Amniotic epithelial cell (primary cell): ENCODE results near the gene LHFPL2.

Experiments used
- DNase-seq: peaks from one replicate; pipeline ENCODE4 v3.0.0-alpha.2; 2010; ENCODE audit warnings: low read depth

LHFPL2 gene

GRCh38 chr5:78544561-78545201 lies 103.9 kb downstream of the LHFPL2 start:
- DNase-seq, result peak; percentile 61

- DNase-seq, result no peak
Measured at GRCh38 chr5:78543916-78544315, 104.7 kb downstream of the LHFPL2 start.

DNA sequence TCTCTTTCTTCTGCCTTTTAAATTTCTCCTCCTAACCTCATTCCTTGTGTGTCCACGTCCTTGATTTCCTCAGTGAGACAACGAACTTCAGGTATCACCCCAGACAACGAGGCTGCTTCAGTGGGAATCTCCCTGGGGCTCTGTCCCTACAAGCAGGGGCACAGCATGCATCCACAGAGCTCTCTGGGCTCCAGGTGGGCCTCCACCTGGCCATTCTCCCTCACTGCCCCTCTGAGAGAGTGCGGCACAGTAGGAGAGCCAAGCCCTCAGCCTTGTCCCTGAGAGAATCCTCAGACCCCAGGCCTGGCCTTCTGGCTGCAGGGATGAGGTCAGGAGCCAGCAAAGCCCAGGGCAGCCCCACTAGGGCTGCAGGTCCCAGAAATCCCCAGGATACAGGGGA lies 105.3 kb downstream of the LHFPL2 start:
- no peak for DNase-seq

- DNase-seq, result no peak
Measured at GRCh38 chr5:78542321-78542840, 106.2 kb downstream of the LHFPL2 start.

GRCh38 chr5:78541086-78541654 lies 107.4 kb downstream of the LHFPL2 start:
- peak; percentile 64 for DNase-seq

DNA sequence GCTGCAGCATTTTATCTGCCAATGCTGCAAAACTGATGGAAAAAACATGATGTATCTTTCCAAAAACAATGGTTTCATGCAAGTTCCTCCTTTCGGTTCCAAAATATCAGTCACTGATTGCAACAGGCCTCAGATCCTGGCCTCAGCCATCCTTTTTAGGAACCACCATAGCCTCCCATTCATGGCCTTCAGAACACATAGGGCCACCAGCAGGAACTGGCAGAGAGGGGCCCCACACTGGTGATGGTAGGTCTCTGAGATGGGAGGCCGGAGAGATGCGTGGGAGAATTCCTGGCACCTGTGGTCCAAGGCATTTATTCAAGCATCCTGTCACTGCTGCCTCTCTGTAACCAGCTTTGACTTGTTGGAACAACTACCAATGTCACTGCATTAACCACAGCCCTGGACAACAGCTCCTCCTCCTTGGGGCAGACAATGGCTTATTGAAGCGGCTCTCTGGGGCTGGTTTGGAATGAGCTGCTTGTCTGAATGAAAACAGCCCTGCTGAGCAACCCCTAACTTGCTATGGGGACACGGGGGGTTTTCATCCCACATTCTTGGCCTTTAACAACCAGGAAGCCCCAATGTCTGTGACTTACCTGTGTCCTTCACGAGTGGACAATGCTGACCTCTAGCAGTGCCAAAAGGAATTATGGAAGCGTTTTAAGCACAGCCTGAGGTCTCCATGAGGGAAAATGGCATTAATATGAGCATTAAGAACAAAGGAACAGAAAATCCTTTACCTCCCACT lies 108.1 kb downstream of the LHFPL2 start:
- DNase-seq, result no peak

DNA sequence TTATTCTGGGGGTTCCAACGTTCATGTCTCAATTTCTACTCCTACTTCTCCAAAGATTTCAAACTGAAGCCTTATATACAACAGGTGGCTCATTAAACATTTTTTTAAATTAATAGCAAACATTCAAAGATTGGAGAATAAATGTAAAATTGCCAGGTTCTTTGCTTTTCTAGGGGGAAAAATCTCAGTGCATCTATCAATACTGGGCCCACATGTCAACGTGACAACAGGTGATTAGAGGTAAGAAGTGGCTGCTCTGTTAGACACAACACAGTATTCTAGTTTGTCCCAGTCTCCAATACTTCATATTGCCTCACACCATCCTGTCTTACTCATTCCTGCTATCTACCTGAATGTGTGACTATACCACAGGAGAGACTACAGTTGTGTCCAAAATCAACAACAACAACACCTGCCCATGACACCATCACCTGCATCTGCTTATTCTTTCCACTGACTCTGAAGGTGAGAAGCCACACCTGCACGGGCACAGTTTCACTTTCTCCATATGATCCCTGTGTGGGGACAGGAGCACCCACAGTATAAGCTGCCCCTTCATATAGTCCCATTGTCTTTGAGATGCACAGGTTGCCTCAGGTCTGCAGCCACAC lies 110.2 kb downstream of the LHFPL2 start:
- no peak for DNase-seq

GRCh38 chr5:78537821-78538220 lies 110.8 kb downstream of the LHFPL2 start:
- DNase-seq, result peak; percentile 62

- no peak for DNase-seq
Measured at GRCh38 chr5:78537411-78537810, 111.2 kb downstream of the LHFPL2 start.

DNA sequence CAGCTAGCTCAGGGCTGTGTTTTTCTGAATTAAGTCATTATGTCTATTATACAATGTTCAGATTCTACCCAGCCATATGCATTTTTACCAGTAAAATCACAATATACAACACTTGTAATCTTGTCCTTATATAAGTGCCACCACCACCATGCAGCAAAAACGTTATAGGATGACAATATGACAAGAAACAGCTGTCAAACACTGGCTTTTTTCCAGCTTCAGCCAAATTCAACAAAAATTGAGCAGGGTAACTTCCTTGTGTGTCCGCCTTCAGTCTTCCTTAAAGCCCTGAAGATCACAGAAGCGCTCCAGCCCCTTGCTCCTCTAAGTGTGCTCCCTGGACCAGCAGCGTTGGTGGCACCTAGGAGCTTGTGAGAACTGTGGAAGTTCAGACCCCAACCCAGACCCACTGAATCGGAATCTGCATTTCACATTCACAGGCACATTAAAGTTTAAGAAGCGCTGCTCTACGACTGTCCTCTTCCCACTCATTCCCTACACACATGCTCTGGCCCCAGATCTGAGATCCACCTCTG lies 111.8 kb downstream of the LHFPL2 start:
- no peak for DNase-seq

GRCh38 chr5:78534905-78535200 lies 113.7 kb downstream of the LHFPL2 start:
- DNase-seq, result no peak

- DNase-seq, result peak; percentile 83
Measured at GRCh38 chr5:78534148-78534904, 114.2 kb downstream of the LHFPL2 start.

- peak; percentile 66 for DNase-seq
Measured at GRCh38 chr5:78533356-78533755, 115.2 kb downstream of the LHFPL2 start.

- peak; percentile 100 for DNase-seq
Measured at GRCh38 chr5:78530342-78531096, 118.1 kb downstream of the LHFPL2 start.

DNA sequence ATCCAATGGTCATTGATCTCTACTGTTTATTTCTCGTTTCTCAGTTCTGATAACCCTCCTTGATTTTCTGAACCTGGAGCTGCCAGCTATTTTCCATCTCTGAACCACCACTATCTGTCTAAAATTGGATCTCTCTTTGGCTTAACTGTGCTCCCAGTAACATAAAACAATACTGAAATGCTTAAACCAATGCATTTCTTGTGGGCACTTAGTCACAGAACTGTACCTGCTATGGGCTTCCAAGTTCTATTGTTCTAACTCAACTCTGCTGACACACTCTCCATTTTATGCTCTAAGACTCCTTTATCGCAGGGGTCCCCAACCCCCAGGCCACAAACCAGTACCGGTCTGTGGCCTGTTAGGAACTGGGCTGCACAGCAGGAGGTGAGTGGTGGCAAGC lies 120.6 kb downstream of the LHFPL2 start:
- DNase-seq, result no peak

- DNase-seq, result peak; percentile 95
Measured at GRCh38 chr5:78527054-78527859, 121.3 kb downstream of the LHFPL2 start.

GRCh38 chr5:78526049-78526525 lies 122.5 kb downstream of the LHFPL2 start:
- peak; percentile 89 for DNase-seq

DNA sequence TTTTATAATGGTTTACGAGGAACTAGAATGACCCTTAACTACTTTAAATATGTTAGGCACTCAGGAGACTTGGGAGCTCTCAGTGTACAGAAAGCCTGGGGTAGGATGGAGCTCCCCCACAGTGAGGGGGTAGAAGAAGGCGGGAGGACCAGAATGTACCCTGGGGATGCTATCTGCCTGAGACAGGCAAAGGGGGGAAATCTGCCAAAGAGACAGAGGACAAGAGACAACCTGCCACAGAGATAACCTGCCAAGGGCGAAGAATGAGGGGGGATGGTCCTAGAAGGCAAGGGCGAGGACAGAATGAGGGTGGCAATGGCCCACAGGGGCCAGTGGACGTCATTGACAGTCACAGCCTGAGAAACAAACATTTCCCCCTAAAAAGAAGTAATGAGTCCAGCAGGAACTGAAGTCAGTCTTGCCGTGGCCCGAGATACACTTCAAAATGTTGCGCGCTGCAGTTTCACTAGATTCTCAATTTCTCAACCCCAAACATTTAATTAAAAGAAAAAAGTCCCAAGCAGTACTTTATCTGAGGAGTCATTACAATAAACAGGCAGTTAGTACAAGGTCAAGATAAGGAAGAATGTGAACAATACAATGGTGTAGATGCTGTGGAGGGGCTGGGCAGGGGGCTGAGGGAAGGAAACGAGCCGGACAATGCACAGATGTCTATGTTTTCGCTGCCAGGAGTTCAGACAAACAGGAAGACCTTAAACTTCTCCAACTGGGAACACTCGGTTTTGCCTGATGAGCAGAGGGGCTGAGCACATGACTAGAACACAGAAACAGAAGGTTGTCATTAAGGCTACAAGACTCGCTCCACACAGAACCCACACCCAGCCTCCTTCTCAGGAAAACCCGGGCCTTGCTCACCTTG lies 125.0 kb downstream of the LHFPL2 start:
- DNase-seq, result no peak
